ENCODE data around the gene SNN. TPM values are rescaled to one million over a fixed set of nuclear protein-coding genes. Genes with fewer than 3 reads are reported as not detected.
A peak's percentile ranks its signal among the peaks of the same experiment; 100 is the strongest.

Gene SNN
- total and polyA plus RNA-seq, 2 of the 8 experiments (the other 6 are each of a cell fraction or from before 2014, with no cell fraction given): 37.4 to 66.9 TPM

DNA sequence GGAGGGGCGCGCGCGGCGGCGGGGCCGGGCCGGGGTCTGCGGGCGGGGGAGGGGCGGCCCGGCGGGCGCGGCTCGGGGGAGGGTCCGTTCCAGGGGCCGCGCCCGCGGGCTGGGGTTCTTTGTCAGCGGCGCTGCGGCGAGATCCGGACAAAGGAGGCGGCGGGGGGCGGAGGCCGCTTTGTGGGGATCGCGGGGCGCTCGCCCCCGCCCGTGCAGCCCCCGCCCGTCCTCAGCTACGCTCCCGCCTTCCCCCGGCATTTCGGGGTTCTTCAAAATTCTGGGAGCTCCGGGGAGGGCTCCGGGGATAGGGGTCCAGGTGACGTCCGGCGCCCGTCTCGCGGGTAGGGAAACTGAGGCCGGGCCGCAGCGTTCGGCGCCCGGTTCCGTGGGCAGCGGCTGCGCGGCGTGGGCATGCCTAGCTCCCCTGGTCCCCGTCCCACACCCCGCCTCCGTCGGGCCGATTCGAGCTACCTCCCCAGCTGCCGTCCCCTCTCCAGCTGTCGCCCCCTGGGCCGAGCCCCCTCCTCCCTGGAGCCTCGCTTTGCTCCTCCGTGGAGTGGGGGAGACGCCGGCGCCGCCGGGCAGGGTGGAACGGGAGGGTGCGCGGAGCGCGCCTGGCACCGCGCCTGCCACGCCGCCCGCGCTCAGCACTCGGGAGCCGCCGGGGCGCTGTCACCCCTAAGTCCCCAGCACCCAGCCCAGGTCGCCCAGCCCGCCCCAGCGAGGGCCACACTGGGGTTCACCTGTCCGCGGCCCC is 546 bp downstream of the SNN start (continued):
- TF ChIP-seq CTBP2 (IDR thresholded peaks at IDR 0.05; ENCODE audit: borderline replicate concordance, insufficient read depth, insufficient read length, low read length) (peak; percentile 45), HDAC2 (IDR thresholded peaks at IDR 0.05; ENCODE audit: borderline replicate concordance in 1 of 2, low read depth in 2 of 2, low read length in 2 of 2) (0 out of 4 replicates have a peak, but pooled peaks of 1 of the 2 experiments have one; percentile 26), CBX5 (IDR thresholded peaks at IDR 0.05; ENCODE audit: low read depth, low read length) (no peak)
